Measurements from ENCODE around the gene ST14.

DNA sequence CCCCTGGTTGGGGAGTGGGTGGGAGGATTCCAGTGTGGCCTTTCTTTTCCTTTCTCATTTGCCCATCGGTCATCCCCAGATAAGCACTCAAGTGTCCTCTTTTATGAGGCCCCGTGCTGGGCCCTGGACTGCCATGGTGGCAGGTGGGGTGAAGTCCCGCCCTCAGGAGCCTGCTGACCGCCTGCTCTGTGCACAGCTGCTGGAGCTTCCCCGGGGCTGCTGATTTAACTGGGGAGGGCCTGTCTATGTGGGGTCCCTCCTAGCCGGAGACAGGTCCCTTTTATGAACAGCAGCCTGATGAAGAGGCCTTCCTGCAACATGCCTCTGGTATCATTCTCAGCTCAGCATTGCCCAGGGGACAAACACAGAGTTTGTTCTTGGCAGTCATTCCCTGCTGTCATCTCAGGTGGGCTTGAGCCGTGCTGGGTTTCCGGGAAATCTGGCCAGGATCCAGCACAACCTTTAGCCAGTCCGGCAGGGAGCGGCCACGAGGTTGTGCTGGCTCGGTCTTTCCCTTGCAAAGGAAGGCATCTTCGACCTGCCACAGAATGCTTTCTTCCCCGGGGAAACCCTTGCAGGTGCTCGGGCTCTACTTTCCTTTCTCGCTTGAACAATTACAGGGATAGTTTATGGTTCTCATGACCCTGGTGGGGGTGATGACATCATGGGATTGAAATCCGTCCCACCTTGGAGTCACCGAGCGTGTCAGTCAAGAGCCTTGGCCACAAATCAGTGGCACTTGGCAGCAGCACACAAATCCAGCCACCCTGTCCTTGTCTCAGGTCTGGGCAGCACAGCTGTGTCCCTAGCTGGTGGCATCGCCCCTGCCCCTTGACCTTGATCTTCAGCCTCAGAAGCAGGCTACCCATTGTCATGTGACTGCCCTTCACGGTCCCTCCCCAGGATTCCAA lies 20.1 kb downstream of the ST14 start:
- TF ChIP-seq, protein P1, sequence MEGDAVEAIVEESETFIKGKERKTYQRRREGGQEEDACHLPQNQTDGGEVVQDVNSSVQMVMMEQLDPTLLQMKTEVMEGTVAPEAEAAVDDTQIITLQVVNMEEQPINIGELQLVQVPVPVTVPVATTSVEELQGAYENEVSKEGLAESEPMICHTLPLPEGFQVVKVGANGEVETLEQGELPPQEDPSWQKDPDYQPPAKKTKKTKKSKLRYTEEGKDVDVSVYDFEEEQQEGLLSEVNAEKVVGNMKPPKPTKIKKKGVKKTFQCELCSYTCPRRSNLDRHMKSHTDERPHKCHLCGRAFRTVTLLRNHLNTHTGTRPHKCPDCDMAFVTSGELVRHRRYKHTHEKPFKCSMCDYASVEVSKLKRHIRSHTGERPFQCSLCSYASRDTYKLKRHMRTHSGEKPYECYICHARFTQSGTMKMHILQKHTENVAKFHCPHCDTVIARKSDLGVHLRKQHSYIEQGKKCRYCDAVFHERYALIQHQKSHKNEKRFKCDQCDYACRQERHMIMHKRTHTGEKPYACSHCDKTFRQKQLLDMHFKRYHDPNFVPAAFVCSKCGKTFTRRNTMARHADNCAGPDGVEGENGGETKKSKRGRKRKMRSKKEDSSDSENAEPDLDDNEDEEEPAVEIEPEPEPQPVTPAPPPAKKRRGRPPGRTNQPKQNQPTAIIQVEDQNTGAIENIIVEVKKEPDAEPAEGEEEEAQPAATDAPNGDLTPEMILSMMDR (IDR thresholded peaks at IDR 0.05): no peak
- TF ChIP-seq, protein P2, sequence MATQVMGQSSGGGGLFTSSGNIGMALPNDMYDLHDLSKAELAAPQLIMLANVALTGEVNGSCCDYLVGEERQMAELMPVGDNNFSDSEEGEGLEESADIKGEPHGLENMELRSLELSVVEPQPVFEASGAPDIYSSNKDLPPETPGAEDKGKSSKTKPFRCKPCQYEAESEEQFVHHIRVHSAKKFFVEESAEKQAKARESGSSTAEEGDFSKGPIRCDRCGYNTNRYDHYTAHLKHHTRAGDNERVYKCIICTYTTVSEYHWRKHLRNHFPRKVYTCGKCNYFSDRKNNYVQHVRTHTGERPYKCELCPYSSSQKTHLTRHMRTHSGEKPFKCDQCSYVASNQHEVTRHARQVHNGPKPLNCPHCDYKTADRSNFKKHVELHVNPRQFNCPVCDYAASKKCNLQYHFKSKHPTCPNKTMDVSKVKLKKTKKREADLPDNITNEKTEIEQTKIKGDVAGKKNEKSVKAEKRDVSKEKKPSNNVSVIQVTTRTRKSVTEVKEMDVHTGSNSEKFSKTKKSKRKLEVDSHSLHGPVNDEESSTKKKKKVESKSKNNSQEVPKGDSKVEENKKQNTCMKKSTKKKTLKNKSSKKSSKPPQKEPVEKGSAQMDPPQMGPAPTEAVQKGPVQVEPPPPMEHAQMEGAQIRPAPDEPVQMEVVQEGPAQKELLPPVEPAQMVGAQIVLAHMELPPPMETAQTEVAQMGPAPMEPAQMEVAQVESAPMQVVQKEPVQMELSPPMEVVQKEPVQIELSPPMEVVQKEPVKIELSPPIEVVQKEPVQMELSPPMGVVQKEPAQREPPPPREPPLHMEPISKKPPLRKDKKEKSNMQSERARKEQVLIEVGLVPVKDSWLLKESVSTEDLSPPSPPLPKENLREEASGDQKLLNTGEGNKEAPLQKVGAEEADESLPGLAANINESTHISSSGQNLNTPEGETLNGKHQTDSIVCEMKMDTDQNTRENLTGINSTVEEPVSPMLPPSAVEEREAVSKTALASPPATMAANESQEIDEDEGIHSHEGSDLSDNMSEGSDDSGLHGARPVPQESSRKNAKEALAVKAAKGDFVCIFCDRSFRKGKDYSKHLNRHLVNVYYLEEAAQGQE (IDR thresholded peaks at IDR 0.05; ENCODE audit: insufficient read depth in 1 of 2, low read depth in 2 of 2, low read length in 1 of 2): no peak
- TF ChIP-seq POLR2AphosphoS5 (IDR thresholded peaks at IDR 0.05; ENCODE audit: low read depth, low read length) (no peak), TCF7L2 (IDR thresholded peaks at IDR 0.05; ENCODE audit: low read depth, low read length) (no peak), SIN3A (IDR thresholded peaks at IDR 0.05; ENCODE audit: borderline replicate concordance, insufficient read depth, low read depth, low read length) (no peak)
